Upper lobe of left lung (tissue), 6 donors: ENCODE results near the gene XRCC6. TPM values are rescaled to one million over a fixed set of nuclear protein-coding genes. Genes with fewer than 3 reads are reported as not detected.

Experiments used
- ATAC-seq, 2 donors: fragments of 200-7000 bp; cut with Tn5 transposase; one replicate each; pipeline ENCODE4 v1.9.1; 2022; ENCODE audit warnings: mild to moderate bottlenecking in 2 of 2, moderate library complexity in 2 of 2; ENCODE audit not compliant: low FRiP score in 2 of 2
- DNase-seq, 2 donors: peaks; one replicate each; pipeline ENCODE4 v3.0.0-alpha.2; 2019 to 2020
- H3K27ac ChIP-seq, 4 donors: fragments of 200-600 bp; sonication (generic); one replicate each; pipeline ENCODE4 v1.5.1; 2016 to 2019
- H3K27me3 ChIP-seq, 4 donors: fragments of 200-600 bp; sonication (generic); one replicate each; pipeline ENCODE4 v1.5.1; 2017 to 2019
- H3K36me3 ChIP-seq, 4 donors: fragments of 200-600 bp; sonication (generic); one replicate each; pipeline ENCODE4 v1.5.1; 2016 to 2019
- H3K4me1 ChIP-seq, 4 donors: fragments of 200-600 bp; sonication (generic); one replicate each; pipeline ENCODE4 v1.5.1; 2018 to 2019
- H3K4me3 ChIP-seq, 4 donors: fragments of 200-600 bp; sonication (generic); one replicate each; pipeline ENCODE4 v1.5.1; 2017 to 2019; ENCODE audit warnings: mild to moderate bottlenecking in 2 of 4, moderate library complexity in 1 of 4
- H3K9me3 ChIP-seq, 4 donors: fragments of 200-600 bp; sonication (generic); one replicate each; pipeline ENCODE4 v1.5.1; 2018 to 2019
- EP300 ChIP-seq, 4 donors: sonication (generic); formaldehyde crosslinking; IDR thresholded peaks; one replicate each; pipeline ENCODE4 v1.5.1; 2017; ENCODE audit warnings: antibody characterized with exemption in 4 of 4, control low read depth in 2 of 4
- POLR2A ChIP-seq, 4 donors: fragments of 450-650 bp; IDR thresholded peaks; one replicate each; pipeline ENCODE4 v1.5.1; 2016 to 2017; ENCODE audit warnings: antibody characterized with exemption in 4 of 4, mild to moderate bottlenecking in 2 of 4
- POLR2AphosphoS5 ChIP-seq, 2 donors: sonication (generic); formaldehyde crosslinking; IDR thresholded peaks; one replicate each; pipeline ENCODE4 v1.5.1; 2017; ENCODE audit warnings: antibody characterized with exemption in 2 of 2
- WGBS, 2 donors: methylation state at CpG; one replicate each; pipeline ENCODE4 v1.1.5; 2017 to 2018; 5-methylcytosine and 5-hydroxymethylcytosine counted together
- total RNA-seq, 6 donors: library from RNA; depleted of rRNA in 4 of 6; stranded (reverse); fragments of >200 nt in 4 of 6; gene quantifications; one replicate each; pipeline versions ENCODE4 v1.1.0 to v1.2.1, GENCODE V29; 2016 to 2021
- TF ChIP-seq, protein P1 (sequence below), 6 experiments: fragments of 450-650 bp in 4 of 6; fragments of 200-600 bp in 2 of 6; sonication (generic) in 2 of 6; IDR thresholded peaks; one replicate each; pipeline ENCODE4 v1.5.1; 2016 to 2019; ENCODE audit warnings: antibody characterized with exemption in 6 of 6
- donor health status: DM: no; HTN: no; CAD: no; lungs with moderate emphysema.
- donor health status: DM: no; HTN: yes; CAD: no; lungs with severe emphysema.

XRCC6 gene
- total RNA-seq, 6 donors from 2014 or later, result 83.8 to 209 (median 167) TPM

DNA sequence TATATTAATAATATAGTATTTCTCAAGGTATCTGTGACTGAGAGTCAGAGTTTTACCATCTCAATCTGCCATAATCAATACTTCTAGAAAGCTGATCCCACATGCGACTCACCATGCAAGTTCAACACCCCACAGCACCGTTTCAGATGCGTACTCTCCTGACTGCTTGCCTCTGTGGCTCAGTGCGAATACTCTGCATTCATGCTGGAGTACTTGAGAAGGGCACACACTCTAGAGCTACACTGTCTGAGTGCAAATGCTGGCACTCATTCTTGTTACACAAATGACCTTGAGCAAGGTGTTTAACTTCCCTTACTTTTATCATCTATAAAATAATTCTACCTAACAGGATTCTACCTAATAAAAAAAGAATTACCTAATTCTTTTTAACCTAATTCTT, 55.0 kb downstream of the XRCC6 start:
- DNase-seq (no peak), ATAC-seq (no peak)
- H3K27ac ChIP-seq, result no peak overlapping the region
- peaks cover 4 to 75% (median 46%) of the 10 kb centered on the region in 4 donors for H3K36me3 ChIP-seq
- H3K27me3 ChIP-seq, result no peaks in the 10 kb centered on the region
- no peaks in the 10 kb centered on the region for H3K9me3 ChIP-seq
- TF ChIP-seq POLR2AphosphoS5 (IDR thresholded peaks at IDR 0.05), result no peak
- TF ChIP-seq EP300 (IDR thresholded peaks at IDR 0.05), result no peak
- TF ChIP-seq, protein P1, sequence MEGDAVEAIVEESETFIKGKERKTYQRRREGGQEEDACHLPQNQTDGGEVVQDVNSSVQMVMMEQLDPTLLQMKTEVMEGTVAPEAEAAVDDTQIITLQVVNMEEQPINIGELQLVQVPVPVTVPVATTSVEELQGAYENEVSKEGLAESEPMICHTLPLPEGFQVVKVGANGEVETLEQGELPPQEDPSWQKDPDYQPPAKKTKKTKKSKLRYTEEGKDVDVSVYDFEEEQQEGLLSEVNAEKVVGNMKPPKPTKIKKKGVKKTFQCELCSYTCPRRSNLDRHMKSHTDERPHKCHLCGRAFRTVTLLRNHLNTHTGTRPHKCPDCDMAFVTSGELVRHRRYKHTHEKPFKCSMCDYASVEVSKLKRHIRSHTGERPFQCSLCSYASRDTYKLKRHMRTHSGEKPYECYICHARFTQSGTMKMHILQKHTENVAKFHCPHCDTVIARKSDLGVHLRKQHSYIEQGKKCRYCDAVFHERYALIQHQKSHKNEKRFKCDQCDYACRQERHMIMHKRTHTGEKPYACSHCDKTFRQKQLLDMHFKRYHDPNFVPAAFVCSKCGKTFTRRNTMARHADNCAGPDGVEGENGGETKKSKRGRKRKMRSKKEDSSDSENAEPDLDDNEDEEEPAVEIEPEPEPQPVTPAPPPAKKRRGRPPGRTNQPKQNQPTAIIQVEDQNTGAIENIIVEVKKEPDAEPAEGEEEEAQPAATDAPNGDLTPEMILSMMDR (IDR thresholded peaks at IDR 0.05), result no peak
- TF ChIP-seq POLR2A (IDR thresholded peaks at IDR 0.05), result no peak
- H3K4me3 ChIP-seq, result no peak overlapping the region
- 85 to 92% methylated on average over 4 of the region's 4 CpGs for WGBS, 2 donors
- peaks cover 0 to 7% (median 0%) of the 10 kb centered on the region in 4 donors for H3K4me1 ChIP-seq

DNA sequence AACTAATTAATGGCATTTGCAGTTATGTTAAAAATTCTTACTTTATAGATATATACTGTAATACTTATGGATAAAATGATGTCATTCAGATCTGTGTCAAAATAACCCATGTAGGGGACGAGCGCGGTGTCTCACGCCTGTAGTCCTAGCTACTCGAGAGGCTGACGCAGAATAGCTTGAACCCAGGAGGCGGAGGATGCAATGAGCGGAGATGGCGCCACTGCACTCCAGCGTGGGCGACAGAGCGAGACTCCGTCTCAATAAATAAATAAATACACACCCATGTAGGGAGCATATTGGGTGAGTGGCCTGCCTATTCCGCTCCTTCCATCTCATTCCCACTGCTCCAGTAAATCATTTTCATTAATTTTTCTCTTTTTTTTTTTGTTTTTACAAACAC, 60.5 kb downstream of the XRCC6 start:
- H3K36me3 ChIP-seq, result peaks cover 4 to 40% (median 32%) of the 10 kb centered on the region in 4 donors
- peak in 1 of 2 donors; percentile 10 for ATAC-seq
- WGBS, 2 donors, result 66 to 67% methylated on average over 14 of the region's 14 CpGs
- H3K9me3 ChIP-seq, result no peaks in the 10 kb centered on the region
- peaks cover 0 to 15% (median 1%) of the 10 kb centered on the region in 4 donors for H3K4me1 ChIP-seq
- H3K27me3 ChIP-seq, result no peaks in the 10 kb centered on the region
- H3K4me3 ChIP-seq, result peak overlapping the region; percentile 23 to 67 (median 66)
- no peak for DNase-seq
- peak overlapping the region in 3 of 4 donors; percentile 84 to 90 (median 88) for H3K27ac ChIP-seq
- TF ChIP-seq, protein P1 (IDR thresholded peaks at IDR 0.05), result no peak
- TF ChIP-seq EP300 (IDR thresholded peaks at IDR 0.05) (no peak), POLR2A (IDR thresholded peaks at IDR 0.05) (no peak), POLR2AphosphoS5 (IDR thresholded peaks at IDR 0.05) (no peak)

DNA sequence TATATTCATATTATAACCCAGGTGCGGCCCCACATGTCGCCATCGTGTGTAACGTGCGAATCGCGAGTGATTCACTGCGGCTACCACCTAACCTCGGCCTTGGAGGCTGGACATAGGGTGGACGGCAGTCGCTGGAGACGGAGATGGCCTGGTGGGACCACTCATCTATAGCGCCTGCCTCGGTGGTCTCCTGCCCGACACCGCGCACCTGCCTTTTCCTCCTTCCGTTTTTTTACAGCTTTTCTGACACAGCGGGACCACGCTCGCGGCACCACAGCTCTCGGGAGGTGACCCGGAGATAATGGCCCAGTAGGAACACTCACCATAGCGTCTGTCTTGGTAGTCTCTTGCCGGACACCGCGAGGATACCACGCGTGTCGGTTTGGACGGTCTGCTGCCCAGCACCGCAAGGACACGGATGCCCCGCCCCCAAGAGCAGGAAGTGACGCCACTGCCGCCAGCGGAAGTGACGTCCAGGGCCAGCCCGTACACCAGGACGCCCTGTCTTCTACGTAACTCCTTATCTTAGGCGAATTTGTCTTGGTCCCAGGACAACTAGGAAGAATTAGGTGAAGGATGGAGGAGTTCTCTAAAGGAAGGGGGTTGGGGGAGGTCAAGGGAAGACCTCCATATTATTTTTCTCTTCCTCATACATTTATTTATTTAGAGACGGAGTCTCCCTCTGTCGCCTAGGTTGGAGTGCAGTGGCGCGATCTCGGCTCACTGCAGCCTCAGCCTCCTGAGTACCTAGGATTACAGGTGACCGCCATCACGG, 61.1 kb downstream of the XRCC6 start:
- DNase-seq (peak; percentile 85 to 98), ATAC-seq (peak; percentile 94 to 97)
- Histone ChIP-seq H3K36me3 (peaks cover 4 to 36% (median 31%) of the 10 kb centered on the region in 4 donors), H3K27ac (peak overlapping the region; percentile 84 to 90 (median 86)), H3K27me3 (no peaks in the 10 kb centered on the region), H3K4me1 (peaks cover 2 to 21% (median 6%) of the 10 kb centered on the region in 4 donors), H3K4me3 (peak overlapping the region; percentile 25 to 67 (median 66)), H3K9me3 (no peaks in the 10 kb centered on the region)
- TF ChIP-seq, protein P1 (IDR thresholded peaks at IDR 0.05), result no peak
- TF ChIP-seq POLR2AphosphoS5 (IDR thresholded peaks at IDR 0.05), result peak; percentile 96 to 97
- peak in 3 of 4 donors; percentile 54 to 84 (median 70) for TF ChIP-seq POLR2A (IDR thresholded peaks at IDR 0.05)
- TF ChIP-seq EP300 (IDR thresholded peaks at IDR 0.05), result peak in 1 of 4 donors; percentile 61
- WGBS, 2 donors, result 58 to 64% methylated on average over 50 of the region's 50 CpGs

DNA sequence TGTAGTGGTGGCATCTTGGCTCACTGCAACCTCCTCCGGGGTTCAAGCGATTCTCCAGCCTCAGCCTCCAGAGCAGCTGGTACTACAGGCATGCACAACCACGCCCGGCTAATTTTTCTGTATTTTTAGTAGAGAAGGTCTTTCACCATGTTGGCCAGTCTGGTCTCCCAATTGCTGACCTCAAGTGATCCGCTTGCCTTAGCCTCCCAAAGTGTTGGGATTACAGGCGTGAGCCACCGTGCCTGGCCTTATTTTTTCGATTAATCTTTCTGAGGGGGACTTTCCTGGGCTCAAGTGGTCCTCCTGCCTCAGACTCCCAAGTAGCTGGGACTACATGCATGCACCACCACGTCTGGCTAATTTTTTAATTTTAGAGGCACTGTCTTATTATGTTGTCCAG, 62.0 kb downstream of the XRCC6 start:
- peaks cover 9 to 30% (median 12%) of the 10 kb centered on the region in 4 donors for H3K4me1 ChIP-seq
- no peaks in the 10 kb centered on the region for H3K9me3 ChIP-seq
- DNase-seq (no peak), ATAC-seq (no peak)
- peaks cover 4 to 31% (median 25%) of the 10 kb centered on the region in 4 donors for H3K36me3 ChIP-seq
- no peak for TF ChIP-seq EP300 (IDR thresholded peaks at IDR 0.05)
- no peak for TF ChIP-seq POLR2A (IDR thresholded peaks at IDR 0.05)
- no peak for TF ChIP-seq POLR2AphosphoS5 (IDR thresholded peaks at IDR 0.05)
- TF ChIP-seq, protein P1 (IDR thresholded peaks at IDR 0.05), result no peak
- WGBS, 2 donors, result 92 to 93% methylated on average over 9 of the region's 9 CpGs
- no peaks in the 10 kb centered on the region for H3K27me3 ChIP-seq
- peak overlapping the region in 3 of 4 donors; percentile 65 to 67 (median 67) for H3K4me3 ChIP-seq
- peak overlapping the region; percentile 84 to 90 (median 86) for H3K27ac ChIP-seq
